GM21723 (cell line): ENCODE results near the gene PACSIN3.

Source experiments
- ATAC-seq: cut with Tn5 transposase; IDR thresholded peaks from one replicate; pipeline ENCODE4 v1.9.1; 2021; ENCODE audit warnings: mild to moderate bottlenecking, moderate library complexity; ENCODE audit not compliant: unreplicated experiment

Gene PACSIN3

GRCh38 chr11:47154616-47155570 is 31.3 kb downstream of the PACSIN3 start:
- ATAC-seq, result no peak

GRCh38 chr11:47152953-47153950 is 33.0 kb downstream of the PACSIN3 start:
- no peak for ATAC-seq

- ATAC-seq, result no peak
Observed at GRCh38 chr11:47152126-47152952, 33.9 kb downstream of the PACSIN3 start.

- ATAC-seq, result no peak
Observed at GRCh38 chr11:47149782-47150181, 36.5 kb downstream of the PACSIN3 start.

GRCh38 chr11:47148903-47149531 is 37.2 kb downstream of the PACSIN3 start:
- no peak for ATAC-seq

- no peak for ATAC-seq
Observed at GRCh38 chr11:47148270-47148669, 38.0 kb downstream of the PACSIN3 start.

GRCh38 chr11:47147681-47148080 is 38.6 kb downstream of the PACSIN3 start:
- no peak for ATAC-seq

- ATAC-seq, result no peak
Observed at GRCh38 chr11:47147250-47147649, 39.0 kb downstream of the PACSIN3 start.

- ATAC-seq, result no peak
Observed at GRCh38 chr11:47144541-47144940, 41.7 kb downstream of the PACSIN3 start.

- no peak for ATAC-seq
Observed at GRCh38 chr11:47143322-47143721, 42.9 kb downstream of the PACSIN3 start.

GRCh38 chr11:47139878-47140277 is 46.4 kb downstream of the PACSIN3 start:
- ATAC-seq, result no peak

GRCh38 chr11:47137476-47137875 is 48.8 kb downstream of the PACSIN3 start:
- no peak for ATAC-seq

- ATAC-seq, result no peak
Observed at GRCh38 chr11:47136921-47137320, 49.3 kb downstream of the PACSIN3 start.

- ATAC-seq, result no peak
Observed at GRCh38 chr11:47136327-47136726, 49.9 kb downstream of the PACSIN3 start.

- ATAC-seq, result no peak
Observed at GRCh38 chr11:47132981-47133380, 53.3 kb downstream of the PACSIN3 start.

GRCh38 chr11:47132490-47132889 is 53.7 kb downstream of the PACSIN3 start:
- no peak for ATAC-seq

- ATAC-seq, result no peak
Observed at GRCh38 chr11:47131136-47131535, 55.1 kb downstream of the PACSIN3 start.

- no peak for ATAC-seq
Observed at GRCh38 chr11:47130543-47130942, 55.7 kb downstream of the PACSIN3 start.
